ENCODE data around the gene KDM4D. TPM values are rescaled to one million over a fixed set of nuclear protein-coding genes. Genes with fewer than 3 reads are reported as not detected.
"Not testable (repeated sequence)": the region's sequence is repeated elsewhere in the genome, so short reads cannot be mapped to it uniquely, and the experiment has no call there.

The KDM4D gene
- polyA plus RNA-seq, 3 donors: 0.03 to 0.16 TPM; not detected in 1

- DNase-seq: no peak
- H2AFZ ChIP-seq (ENCODE audit: insufficient read depth, low read depth, low read length, poor library complexity, severe bottlenecking): no peak within 1 kb of the TSS
- H3K4me2 ChIP-seq (replicated peaks; ENCODE audit: extremely low read depth, low read length, poor library complexity, severe bottlenecking): no peak within 1 kb of the TSS
- H3K9ac ChIP-seq (ENCODE audit: insufficient read depth, low read length, poor library complexity, severe bottlenecking): no peak within 1 kb of the TSS
- H4K20me1 ChIP-seq (ENCODE audit: insufficient read depth, low read length): no peaks in the 10 kb centered on the region
- Mint-ChIP-seq H3K9me3 (peaks cover 0 to 3% (median 0%) of the 10 kb centered on the region in 7 donors), H3K27me3 (ENCODE audit: low read depth in 3 of 3) (no peaks in the 10 kb centered on the region), H3K36me3 (no peaks in the 10 kb centered on the region), H3K4me3 (no peak within 1 kb of the TSS), H3K4me1 (no peaks in the 10 kb centered on the region), H3K27ac (no peak within 1 kb of the TSS)
- no peaks in the 10 kb centered on the region for H3K4me1 ChIP-seq (ENCODE audit: control insufficient read depth in 1 of 2, insufficient read depth in 2 of 2, low read length in 2 of 2)
- TF ChIP-seq CTCF (IDR thresholded peaks at IDR 0.05): no peak
- H3K79me2 ChIP-seq (ENCODE audit: insufficient read depth, low read length): no peaks in the 10 kb centered on the region
- WGBS (ENCODE audit: insufficient coverage): no CpG with 5 or more reads among the region's 1 CpG
- H3K27me3 ChIP-seq (ENCODE audit: control insufficient read depth in 2 of 2, insufficient read depth in 2 of 2, low read length in 2 of 2): no peaks in the 10 kb centered on the region
- H3K9me3 ChIP-seq (replicated peaks in 1 of 2; ENCODE audit: control insufficient read depth in 1 of 2, insufficient read depth in 1 of 2, low read length in 2 of 2): no peaks in the 10 kb centered on the region
- no peak within 1 kb of the TSS for H3K27ac ChIP-seq (ENCODE audit: low read depth in 1 of 2, low read length in 2 of 2)
- intact Hi-C loops (cut with micrococcal nuclease): no loop called here
- H3K4me3 ChIP-seq (replicated peaks in 1 of 3; ENCODE audit: low read depth in 2 of 3, low read length in 3 of 3): no peak within 1 kb of the TSS
- H3K36me3 ChIP-seq (replicated peaks in 1 of 2; ENCODE audit: control insufficient read depth in 1 of 2, insufficient read depth in 2 of 2, low read length in 2 of 2): no peaks in the 10 kb centered on the region
Measured at GRCh38 chr11:95024958-95025357, 51.4 kb downstream of the KDM4D start, which contains the start of gene KDM4E. TSS of gene KDM4E (plus strand) at chr11:95025258. CDS start at chr11:95025558, 300 bp downstream.

GRCh38 chr11:95025594-95025993, 52.1 kb downstream of the KDM4D start:
- H3K4me1 Mint-ChIP-seq; H3K36me3 ChIP-seq (replicated peaks in 1 of 2; ENCODE audit: control insufficient read depth in 1 of 2, insufficient read depth in 2 of 2, low read length in 2 of 2); H3K27me3 Mint-ChIP-seq (ENCODE audit: low read depth in 3 of 3); H3K36me3 Mint-ChIP-seq; H3K4me1 ChIP-seq (ENCODE audit: control insufficient read depth in 1 of 2, insufficient read depth in 2 of 2, low read length in 2 of 2); H3K27ac Mint-ChIP-seq; H3K4me3 ChIP-seq (replicated peaks in 1 of 3; ENCODE audit: low read depth in 2 of 3, low read length in 3 of 3); H2AFZ ChIP-seq (ENCODE audit: insufficient read depth, low read depth, low read length, poor library complexity, severe bottlenecking); H3K9me3 ChIP-seq (replicated peaks in 1 of 2; ENCODE audit: control insufficient read depth in 1 of 2, insufficient read depth in 1 of 2, low read length in 2 of 2); H3K9ac ChIP-seq (ENCODE audit: insufficient read depth, low read length, poor library complexity, severe bottlenecking); H3K79me2 ChIP-seq (ENCODE audit: insufficient read depth, low read length); H4K20me1 ChIP-seq (ENCODE audit: insufficient read depth, low read length); intact Hi-C loops (cut with micrococcal nuclease); H3K27ac ChIP-seq (ENCODE audit: low read depth in 1 of 2, low read length in 2 of 2); DNase-seq; H3K4me2 ChIP-seq (replicated peaks; ENCODE audit: extremely low read depth, low read length, poor library complexity, severe bottlenecking); H3K27me3 ChIP-seq (ENCODE audit: control insufficient read depth in 2 of 2, insufficient read depth in 2 of 2, low read length in 2 of 2); H3K9me3 Mint-ChIP-seq; H3K4me3 Mint-ChIP-seq: not testable (repeated sequence)
- WGBS (ENCODE audit: insufficient coverage): 100% methylated on average over 1 of the region's 9 CpGs

All from CD14-positive monocyte (primary cell).